Retinal pigment epithelial cell (primary cell): ENCODE data around the gene TLNRD1.

Experiments
- DNase-seq: peaks from one replicate; pipeline ENCODE4 v3.0.0-alpha.2; 2010; ENCODE audit warnings: low read depth
- H3K4me3 ChIP-seq: 2 replicates; pipeline ENCODE4 v1.5.1; 2011; ENCODE audit warnings: mild to moderate bottlenecking, low read length, control low read depth, moderate library complexity
- CTCF ChIP-seq: conservative IDR thresholded peaks from 2 replicates; pipeline ENCODE4 v1.5.1; 2011; ENCODE audit warnings: low read depth, low read length, control low read depth, inconsistent platforms

Gene TLNRD1

DNA sequence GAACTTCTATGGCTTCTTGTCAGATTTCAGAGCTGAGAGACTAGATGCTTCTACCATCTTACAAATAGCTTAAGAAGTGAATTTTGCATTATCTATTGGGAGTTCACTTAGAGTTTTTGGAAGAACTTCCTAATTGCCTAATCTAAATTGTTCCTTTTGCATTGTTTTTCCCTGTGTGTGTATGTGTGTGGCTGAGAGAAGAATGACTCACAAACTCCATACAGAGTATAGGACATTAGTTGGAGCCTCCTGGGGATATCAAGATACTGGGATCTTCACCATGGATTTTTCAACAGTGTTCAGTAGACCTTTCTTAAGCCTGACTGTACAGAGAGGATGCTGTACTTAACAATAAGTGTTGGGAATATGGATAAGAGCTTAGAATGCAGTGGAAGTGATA is 10.9 kb downstream of the TLNRD1 start:
- DNase-seq: no peak
- TF ChIP-seq CTCF: no peak
- no peak overlapping the region for H3K4me3 ChIP-seq

- H3K4me3 ChIP-seq: no peak overlapping the region
- DNase-seq: no peak
- TF ChIP-seq CTCF: no peak
These were observed 11.9 kb downstream of the TLNRD1 start for GRCh38 chr15:81012588-81012987.

- no peak for DNase-seq
- H3K4me3 ChIP-seq: no peak overlapping the region
- no peak for TF ChIP-seq CTCF
These were observed 12.7 kb downstream of the TLNRD1 start for GRCh38 chr15:81013396-81013929.

- DNase-seq: no peak
- no peak overlapping the region for H3K4me3 ChIP-seq
- no peak for TF ChIP-seq CTCF
These were observed 13.8 kb downstream of the TLNRD1 start for GRCh38 chr15:81014446-81015093.

GRCh38 chr15:81015621-81016488 is 15.1 kb downstream of the TLNRD1 start:
- no peak overlapping the region for H3K4me3 ChIP-seq
- no peak for DNase-seq
- no peak for TF ChIP-seq CTCF

DNA sequence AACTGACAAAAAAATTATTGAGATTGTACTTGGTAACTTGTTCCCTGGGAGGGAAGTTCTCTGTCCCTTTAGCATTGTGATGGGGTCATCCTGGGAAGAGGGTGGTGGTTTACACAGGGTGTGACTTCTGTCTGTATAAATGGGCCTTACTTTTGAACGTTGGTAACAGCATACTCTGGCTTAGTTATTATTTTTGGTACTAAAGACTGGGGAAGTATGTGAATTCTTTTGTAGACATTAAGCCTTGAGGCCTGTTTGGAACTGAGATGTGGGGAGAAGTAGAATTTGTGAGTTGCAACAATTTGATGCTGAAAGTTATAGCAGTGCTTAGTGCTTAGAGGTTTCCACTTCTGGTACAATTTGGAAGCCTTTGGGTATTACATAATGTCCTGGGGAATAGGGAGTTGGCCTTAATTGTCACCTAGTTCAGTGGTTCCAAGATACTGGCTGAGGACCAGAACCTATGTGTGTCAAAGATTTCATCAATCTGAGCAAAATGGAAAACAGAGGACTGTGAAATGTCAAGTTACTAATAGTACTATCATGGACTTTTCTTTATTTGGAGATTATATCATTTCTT is 15.9 kb downstream of the TLNRD1 start:
- no peak for DNase-seq
- no peak for TF ChIP-seq CTCF
- H3K4me3 ChIP-seq: no peak overlapping the region
